NK-92 treated with Interleukin-12 subunit alpha and Interleukin-12 subunit beta, amount 100 ng/mL, for 24 hours (cell line): ENCODE measurements around the gene CRTC2.

ENCODE experiments used
- DNase-seq: peaks from one replicate; lab custom pipeline; 2025; lab: John Stamatoyannopoulos, UW

CRTC2 gene

DNA sequence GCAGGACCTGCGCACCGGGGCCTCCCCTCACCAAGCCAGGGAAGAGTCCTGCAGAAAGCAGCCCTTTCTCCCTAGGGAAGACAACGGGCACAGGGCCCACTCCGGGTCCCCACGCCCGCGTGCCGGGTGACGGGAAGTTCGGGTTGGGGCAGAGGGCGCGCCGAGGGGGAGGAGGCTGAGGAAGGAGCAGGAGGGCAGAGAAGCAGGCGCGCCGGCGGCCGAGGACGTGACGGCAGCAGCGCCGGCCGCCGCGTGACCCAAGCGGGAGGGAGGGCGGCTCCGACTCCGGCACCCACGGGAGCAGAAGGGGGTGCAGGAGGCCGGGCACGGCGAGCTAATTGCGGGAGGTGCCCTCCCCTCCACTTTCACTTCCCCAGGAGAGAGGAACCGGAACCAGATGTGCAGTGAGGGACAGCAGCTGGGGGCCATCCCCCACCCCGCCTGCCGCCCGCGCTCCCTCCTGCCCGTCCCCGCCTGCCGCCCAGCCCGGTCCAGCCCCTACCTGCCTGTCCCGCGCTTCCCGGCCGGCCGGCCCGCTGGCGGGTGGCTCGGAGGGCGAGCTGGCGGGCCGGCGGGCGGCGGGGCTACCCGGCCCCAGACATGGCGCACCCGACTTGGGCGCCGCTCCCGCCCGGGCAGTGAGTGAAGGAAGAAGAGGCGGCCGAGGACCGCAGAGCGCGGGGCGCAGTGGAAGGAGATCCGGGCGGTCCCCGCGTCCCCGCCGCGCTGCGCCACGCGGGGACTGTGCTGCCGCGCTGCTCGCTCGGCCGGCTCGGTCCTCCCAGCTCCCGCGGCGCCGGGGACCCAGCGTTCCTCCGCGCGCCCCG, 12.4 kb downstream of the CRTC2 start:
- DNase-seq, result peak; percentile 69

DNA sequence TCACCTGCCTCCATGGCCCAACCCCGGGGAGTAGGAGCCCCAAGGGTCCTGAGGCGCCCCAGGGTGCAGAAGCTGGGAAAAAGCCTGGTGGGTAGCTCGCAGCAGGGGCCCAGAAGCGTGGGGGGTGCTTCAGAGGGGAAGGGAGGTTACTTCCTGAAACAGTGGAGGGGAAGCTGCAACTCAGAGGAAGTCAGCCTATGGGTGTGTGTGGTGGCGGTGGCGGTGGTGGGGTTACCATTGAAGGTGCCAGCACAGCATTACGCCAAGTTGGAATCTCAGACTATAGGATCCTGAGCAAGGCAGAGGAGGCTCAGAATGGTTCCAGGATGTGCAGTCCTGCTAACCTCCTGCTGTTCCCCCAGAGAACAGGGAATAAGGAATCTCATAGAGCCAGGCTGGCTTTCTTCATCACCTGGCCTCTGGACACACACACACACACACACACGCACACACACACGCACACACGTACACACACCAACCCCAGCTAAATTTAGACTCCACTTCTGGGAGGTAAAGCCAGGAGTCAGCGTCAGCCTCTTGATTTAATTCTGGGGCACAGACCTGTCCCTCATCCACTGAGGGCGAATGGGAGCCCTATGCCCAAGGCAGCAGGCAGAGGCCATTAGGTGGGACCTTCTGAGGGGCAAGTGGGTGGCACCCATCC, 13.1 kb downstream of the CRTC2 start:
- DNase-seq, result peak; percentile 72

DNA sequence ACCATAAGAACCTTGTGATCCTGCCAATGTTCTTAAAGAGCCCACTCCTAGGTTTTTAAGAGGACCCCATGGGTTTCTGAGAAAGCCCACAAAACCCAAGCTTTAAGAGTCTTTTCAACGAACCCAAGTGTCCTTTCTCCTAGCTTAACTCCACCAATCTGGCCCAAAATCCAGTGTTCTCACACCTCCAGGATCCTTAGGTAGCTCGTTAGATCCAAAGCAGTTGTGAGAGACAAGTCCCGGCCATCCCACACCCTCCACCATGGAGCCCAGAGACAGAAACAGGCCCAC, 13.6 kb downstream of the CRTC2 start:
- no peak for DNase-seq

GRCh38 chr1:153944005-153944826, 14.2 kb downstream of the CRTC2 start:
- DNase-seq, result no peak

DNA sequence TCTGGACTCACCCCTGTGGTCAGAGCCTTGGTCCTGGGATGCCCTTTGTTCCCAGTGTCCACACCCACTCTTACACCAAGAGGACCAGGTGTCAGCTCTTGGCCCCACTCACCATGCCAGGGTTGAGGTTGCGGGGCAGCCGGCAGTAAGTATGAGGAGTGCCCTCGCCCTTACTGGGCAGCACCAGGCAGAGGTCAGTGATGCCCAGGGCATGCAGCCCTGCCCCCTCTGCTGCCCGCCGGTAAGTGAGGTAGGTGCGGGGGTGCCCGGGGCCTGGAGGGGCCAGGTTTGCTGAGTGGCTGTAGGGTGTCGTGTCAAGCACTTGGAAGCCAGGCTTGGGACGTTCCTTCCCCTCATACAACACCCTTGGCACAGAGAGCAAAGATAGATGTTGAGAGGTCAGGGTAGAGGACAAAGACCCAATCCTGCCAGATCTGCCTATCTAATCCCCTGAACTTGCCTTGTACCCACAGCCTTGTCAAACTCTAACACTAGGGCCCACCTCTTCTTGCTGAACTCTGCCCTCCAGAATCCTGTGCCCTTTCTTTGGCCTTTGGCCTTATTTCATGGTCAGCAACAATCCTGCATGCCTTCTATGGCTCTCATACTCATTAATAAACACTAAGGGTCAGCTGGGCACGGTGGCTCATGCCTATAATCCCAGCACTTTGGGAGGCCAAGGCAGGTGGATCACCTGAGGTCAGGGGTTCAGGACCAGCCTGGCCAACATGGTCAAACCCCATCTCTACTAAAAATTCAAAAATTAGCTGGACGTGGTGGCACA, 15.5 kb downstream of the CRTC2 start:
- DNase-seq, result no peak

- DNase-seq, result no peak
These were observed 16.3 kb downstream of the CRTC2 start for GRCh38 chr1:153941826-153942725.

DNA sequence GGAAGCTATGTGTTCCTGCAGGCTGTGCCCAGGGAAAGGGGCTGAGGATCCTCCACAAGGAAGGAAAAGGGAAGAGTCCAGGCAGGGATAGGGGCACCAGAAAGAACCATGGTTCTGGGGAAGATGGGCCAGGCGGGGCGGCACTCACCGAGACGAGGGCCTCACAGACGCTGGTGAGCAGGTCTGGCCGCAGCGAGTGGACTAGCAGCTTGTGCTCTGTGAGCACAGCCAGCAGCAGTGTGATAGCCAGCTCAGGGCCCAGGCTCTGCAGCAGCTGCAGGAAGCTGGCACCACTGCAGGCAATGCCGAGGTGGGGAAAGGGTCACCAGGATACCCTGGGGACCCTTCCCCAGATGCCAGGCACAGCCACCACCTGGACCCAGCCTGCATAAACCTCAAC, 17.7 kb downstream of the CRTC2 start:
- no peak for DNase-seq

- no peak for DNase-seq
These were observed 18.9 kb downstream of the CRTC2 start for GRCh38 chr1:153939476-153939875.

GRCh38 chr1:153938996-153939395, 19.4 kb downstream of the CRTC2 start:
- DNase-seq, result no peak

- no peak for DNase-seq
These were observed 21.1 kb downstream of the CRTC2 start for GRCh38 chr1:153937331-153937730.

DNA sequence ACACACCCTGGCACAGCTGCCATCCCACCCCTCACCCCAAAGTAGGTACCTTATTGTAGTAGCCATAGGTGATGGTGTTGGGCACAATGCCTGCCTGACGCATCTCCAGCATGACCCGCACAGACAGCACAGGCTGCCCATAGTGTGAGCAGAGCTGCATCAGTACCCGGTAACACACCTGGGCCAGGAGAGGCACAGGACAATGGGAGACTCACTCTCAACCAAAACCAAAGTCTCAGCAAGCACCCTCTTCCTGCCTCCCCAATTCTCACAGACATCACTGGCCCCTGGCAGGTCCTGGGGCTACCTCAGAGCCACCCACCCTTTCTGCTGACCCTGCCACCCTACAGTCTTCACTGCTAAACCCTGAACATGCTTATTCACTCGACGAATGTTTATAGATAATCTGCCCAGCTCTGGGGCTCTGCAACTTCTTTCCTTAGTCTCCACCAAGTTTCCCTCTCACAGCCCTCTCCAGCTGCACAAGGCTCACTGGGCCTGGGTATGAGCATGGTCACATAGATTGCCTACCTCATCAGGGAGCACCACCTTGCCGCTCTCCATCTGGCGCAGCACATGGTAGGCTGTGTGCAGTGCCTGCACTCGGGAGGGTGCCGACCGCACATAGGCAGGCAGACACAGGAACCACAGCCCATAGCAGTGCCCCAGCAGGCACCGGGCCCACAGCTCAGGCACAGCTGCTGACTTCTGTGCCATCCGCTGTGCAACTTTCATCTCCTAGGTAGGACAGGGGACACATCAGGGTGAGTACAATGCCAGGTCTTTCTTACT, 22.2 kb downstream of the CRTC2 start:
- no peak for DNase-seq

DNA sequence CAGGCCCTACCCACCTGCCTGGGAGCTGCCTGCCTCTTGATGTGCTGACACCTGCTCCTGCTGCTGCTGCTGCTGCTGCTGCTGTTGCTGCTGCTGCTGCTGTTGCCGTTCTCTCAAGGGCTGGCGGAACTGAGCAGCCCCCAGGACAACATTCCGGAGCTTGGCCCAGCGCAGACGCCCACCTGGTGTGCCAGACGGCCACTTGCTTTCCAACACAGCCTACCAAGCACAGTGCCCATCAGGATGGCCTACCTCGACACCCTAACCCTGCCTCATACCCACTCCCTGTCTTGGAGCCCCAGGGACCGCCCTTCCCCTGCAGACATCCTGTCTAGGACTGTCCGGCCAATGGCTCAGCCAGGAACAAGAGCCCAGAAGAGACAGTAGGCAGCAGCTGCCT, 23.7 kb downstream of the CRTC2 start:
- no peak for DNase-seq

DNA sequence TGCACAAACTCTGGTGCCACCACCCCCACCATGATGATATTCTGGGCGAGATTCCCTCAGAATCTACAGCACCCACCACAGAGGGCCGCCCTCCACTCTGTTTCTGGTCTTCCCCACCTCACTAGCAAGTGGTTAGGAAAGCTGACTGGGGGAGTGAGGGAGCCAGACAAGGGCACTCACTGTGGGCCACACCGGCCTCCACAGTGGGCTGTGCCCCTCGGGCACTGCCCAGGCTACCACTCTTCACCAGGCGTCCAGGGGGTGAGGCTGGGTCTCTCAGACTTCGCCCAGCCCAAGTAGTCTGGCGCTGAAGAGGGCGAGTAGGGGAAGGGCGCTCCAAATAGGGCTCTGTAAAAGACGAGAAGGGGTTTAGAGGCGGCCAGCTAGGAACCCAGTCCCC, 24.5 kb downstream of the CRTC2 start:
- DNase-seq, result no peak

DNA sequence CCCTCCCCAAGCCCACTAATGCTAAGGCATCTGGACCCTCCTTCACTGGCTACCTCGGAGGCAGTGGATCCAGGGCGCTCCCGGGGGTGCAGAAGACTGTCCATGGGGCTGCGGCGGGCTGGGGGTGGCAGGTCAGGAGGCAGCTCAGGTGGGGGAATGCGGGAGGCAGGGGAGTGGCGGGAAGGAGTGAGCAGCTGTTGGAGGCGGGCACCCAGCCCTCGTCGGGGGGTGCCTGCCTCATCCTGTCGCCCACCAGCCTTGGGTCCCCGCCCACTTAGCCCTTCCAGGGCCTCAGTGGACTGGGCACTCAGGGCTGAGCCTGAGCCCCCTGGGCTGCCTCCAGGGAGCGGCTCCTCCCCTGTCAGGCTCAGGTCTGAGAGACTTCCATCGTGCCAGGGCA, 25.0 kb downstream of the CRTC2 start:
- DNase-seq, result no peak

DNA sequence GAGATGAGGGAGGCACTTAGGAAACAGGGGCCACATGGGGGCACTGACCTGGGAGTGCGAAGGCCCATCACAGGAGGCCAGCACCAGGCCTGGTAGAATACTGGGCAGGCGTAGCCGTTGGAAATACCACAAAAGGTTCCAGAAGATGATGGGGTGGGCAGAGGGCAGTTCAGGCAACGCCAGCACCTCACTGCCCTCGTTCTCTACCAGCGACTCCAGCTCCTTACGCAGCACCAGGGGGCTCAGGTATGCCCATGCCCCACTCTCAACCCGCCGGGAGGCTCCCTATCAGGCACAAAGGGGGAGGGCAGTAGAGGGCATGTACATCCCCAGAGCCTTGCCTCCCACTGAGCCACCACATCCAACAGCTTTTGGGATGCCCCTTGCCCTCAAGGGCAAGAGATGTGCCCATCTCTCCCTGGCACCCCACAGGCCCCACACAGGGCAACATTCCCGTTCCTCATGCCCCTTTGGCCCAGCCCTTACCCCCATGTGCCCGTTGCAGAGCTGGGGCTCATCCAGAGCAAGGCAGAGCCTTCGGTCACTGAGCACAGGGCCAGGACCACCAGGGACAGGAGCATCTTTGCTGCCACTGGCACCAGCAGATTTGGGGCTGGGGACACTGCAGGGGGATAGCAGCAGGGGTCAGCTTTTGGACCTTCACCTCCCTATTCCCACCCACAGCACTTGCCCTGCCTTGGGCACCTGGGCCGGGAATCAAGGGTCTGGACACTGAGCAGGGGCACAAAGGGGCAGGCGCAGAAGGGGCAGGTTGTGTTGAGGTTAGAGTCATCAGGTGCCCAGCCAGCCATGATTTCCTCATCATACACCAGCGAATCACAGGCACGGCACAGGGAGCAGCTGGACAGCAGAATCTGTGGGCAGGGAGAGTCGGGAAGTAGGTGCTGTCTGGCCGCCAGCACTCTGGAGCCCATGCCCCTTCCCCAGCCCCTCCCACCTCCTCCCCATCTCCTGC, 26.0 kb downstream of the CRTC2 start:
- DNase-seq, result no peak

- no peak for DNase-seq
These were observed 28.1 kb downstream of the CRTC2 start for GRCh38 chr1:153929981-153930948.

DNA sequence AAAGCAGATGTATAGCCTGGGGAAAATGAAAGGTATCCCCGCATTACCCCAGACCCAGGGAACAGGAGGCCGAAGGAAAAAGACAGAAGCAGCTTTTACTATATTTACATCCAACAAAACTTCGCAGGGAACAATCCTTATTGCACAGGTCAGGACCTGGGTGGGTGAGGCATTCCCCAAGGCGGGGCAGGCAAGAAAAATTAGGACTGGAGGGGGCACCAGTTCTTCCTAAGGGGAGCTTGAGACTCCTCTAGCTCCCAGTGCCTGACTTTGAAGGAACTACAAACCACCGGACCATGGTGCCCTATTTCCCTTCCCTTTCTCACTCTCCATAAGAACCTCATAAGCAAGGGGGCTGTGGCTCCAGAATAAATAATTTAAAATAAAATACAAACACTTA, 29.0 kb downstream of the CRTC2 start:
- DNase-seq, result no peak

DNA sequence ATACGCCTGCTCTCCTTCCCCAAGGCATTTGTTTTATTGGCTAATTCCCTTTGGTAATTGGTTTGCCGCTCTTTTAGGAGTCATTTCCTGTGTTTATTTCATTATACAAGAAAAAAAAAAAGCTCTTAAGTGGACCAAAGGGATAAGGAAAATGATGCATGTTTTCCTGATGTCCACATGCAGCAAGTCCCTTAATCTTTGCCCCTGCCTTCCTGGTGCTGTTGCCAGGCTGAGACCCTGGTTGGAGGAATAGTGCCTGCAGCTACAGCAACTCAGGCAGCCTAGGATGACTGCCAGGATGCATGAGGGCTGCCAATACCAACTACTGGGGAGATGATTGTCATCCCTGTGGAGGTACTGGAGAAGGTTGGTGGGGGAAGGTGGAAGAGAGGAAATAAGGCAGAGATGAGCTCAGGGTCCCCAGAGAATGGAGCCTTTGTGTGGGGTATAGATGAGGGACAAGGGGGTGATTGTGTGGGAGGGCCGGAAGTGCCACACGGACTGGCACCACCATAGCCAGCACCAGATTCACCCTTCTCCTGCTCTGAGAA, 29.5 kb downstream of the CRTC2 start:
- no peak for DNase-seq
